Peyer's patch (tissue), 4 donors: ENCODE measurements around the gene TIAM1.

Experiments used
- POLR2A ChIP-seq, 2 donors: fragments of 450-650 bp; IDR thresholded peaks; one replicate each; pipeline ENCODE4 v1.5.1; 2017; ENCODE audit warnings: antibody characterized with exemption in 2 of 2, mild to moderate bottlenecking in 2 of 2, moderate library complexity in 2 of 2
- TF ChIP-seq, protein P1 (sequence below), 6 experiments: fragments of 450-650 bp in 4 of 6; fragments of 200-600 bp in 2 of 6; sonication (generic) in 1 of 6; IDR thresholded peaks; one replicate each; pipeline ENCODE4 v1.5.1; 2017 to 2019; ENCODE audit warnings: antibody characterized with exemption in 6 of 6, mild to moderate bottlenecking in 3 of 6, moderate library complexity in 1 of 6

DNA sequence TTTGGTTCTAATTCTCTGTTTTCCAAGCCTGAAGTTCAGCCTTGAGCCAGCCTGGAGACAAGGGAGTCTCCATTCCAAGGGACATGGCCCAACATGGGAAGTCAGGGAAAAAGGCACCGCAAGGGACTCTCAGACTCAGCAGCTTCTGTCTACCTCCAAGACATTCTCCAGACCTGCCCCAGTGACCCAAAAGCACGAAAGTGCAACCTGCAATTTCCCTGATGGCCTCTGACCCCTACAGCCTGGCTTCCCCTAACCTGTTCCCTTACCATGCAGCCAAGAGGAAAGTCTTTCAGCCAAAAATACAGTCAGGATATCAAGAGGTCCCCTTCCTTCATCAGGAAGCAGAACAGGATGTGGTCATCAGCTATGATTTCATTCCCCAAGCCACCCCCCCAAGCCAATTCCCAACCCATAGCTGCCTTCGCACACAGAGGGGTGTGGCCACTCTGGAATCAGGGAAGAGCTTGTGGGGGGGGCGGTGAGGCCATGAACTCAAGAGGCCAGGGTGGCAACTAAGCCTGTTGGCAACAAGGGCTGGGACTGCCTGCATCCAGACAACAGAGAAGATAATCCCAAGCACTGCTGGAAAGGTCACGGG, 59.2 kb downstream of the TIAM1 start:
- TF ChIP-seq, protein P1, sequence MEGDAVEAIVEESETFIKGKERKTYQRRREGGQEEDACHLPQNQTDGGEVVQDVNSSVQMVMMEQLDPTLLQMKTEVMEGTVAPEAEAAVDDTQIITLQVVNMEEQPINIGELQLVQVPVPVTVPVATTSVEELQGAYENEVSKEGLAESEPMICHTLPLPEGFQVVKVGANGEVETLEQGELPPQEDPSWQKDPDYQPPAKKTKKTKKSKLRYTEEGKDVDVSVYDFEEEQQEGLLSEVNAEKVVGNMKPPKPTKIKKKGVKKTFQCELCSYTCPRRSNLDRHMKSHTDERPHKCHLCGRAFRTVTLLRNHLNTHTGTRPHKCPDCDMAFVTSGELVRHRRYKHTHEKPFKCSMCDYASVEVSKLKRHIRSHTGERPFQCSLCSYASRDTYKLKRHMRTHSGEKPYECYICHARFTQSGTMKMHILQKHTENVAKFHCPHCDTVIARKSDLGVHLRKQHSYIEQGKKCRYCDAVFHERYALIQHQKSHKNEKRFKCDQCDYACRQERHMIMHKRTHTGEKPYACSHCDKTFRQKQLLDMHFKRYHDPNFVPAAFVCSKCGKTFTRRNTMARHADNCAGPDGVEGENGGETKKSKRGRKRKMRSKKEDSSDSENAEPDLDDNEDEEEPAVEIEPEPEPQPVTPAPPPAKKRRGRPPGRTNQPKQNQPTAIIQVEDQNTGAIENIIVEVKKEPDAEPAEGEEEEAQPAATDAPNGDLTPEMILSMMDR (IDR thresholded peaks at IDR 0.05) = no peak
- TF ChIP-seq POLR2A (IDR thresholded peaks at IDR 0.05) = no peak
